GM21737 (cell line): ENCODE results near the gene TNNT3.
"Not testable (repeated sequence)": the region's sequence is repeated elsewhere in the genome, so short reads cannot be mapped to it uniquely, and the experiment has no call there.

Source experiments
- ATAC-seq: cut with Tn5 transposase; IDR thresholded peaks from one replicate; pipeline ENCODE4 v1.9.1; 2021; ENCODE audit warnings: mild to moderate bottlenecking, moderate library complexity; ENCODE audit not compliant: unreplicated experiment

Gene TNNT3

DNA sequence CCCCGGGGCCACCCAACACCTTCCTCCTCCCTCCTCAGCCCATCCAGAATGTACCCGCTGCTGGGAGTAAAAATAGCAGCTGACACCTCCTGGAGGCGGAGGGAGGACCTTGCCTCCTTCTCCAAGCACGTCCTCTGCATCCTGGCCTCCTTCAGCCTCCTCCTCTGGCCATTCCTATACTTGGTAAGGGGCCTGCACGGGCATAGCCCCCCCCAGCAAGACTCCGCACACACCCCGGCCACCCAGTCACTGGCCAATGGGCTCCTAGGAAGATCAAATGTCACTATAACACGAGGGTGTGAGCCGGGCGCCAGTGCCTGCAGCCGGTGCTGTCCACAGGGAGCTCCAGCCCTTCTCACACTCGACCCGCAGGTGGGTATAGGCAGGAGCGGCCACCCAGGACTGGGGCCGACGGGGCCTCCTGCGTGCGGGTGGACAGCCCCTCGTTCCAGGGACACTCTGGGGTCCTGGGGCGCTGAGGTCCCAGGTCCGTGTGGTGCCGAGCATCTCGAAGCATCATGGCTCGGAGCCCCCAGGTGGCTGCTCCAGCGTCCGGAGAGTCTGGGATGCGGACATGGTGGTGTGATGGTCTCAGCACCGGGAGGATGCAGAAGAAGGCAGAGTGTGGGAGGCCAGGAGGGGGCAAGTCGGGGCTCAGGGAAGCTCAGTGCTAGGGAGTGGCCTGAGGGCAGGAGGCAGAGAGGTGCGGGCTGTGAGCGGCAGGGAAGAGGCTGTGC lies at the start of gene TNNT3:
Gene TNNT3 (plus strand): TSS at position 313 of the 737 bp plus-strand sequence. CDS start 3,172 bp downstream, outside the sequence.
- no peak for ATAC-seq

DNA sequence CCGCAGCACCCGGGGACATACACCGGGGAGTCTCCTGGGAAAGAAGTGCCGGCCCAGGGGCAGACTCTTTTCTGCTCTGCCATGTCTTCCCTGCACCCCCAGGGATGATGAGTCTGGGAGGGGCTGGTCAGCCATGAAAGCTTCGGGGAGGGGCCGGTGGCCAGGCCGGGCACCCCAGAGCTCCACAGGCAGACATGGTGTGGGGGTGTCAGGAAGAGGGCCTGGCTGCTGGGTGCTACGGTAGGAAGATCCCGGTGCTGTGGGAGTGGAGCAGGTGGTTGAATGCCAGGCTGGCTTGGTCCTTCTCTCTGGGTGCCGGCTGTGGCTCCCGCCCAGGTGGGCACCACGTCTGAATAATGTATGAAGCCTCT lies 49.2 kb upstream of the TNNT3 start:
- no peak for ATAC-seq

DNA sequence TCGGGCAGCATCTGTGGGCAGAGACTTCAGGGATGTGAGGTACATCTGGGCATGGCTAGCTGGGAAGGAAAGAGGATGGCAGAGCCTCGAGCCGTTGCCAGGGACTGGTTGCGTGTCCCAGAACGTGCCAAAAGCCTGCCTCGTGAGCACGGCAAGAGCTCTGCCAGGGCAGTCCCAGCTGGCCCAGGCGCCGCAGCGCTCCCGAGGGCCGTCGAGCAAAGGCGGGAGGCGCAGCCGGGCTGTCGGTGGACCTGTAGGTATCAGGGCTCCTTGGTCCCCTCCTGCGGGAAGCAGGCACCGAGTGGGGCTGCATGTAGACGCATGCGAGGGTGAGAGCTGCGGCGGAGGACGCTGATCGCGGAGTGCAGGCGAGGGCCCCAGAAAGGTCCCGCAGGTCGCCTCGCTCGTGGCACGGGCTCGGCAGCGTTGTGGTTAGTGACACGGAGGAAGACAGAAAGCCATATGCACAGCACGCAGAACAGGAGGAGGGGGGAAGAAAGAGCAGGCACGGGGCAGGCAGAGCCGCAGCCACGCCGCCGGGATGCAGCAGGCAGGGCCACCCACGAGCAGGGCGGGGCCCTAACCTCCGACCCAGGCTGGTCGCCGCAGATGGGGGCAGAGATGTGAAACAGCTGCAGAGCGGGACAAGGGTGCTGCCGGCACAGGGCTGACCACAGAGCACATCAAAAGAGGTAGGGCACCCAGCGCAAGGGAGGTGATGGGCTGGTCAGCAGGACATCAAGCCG lies 48.6 kb upstream of the TNNT3 start:
- no peak for ATAC-seq

DNA sequence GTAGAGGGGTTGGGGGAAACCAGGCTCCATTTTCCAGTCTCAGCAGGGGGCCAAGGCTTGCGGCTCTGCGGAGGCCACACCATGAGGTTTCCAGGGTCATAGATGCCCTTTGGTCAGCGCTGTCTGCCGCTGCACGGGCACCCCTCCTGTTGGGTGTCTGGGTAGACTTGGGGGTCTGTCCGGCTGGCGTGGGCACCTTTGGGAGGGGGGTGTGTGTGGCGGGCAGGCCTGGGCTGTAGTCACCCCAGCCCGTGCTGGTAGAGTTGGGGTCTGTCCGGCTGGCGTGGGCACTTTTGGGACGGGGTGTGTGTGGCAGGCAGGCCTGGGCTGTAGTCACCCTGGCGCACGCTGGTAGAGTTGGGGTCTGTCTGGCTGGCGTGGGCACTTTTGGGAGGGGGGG lies 48.0 kb upstream of the TNNT3 start:
- ATAC-seq, result no peak

DNA sequence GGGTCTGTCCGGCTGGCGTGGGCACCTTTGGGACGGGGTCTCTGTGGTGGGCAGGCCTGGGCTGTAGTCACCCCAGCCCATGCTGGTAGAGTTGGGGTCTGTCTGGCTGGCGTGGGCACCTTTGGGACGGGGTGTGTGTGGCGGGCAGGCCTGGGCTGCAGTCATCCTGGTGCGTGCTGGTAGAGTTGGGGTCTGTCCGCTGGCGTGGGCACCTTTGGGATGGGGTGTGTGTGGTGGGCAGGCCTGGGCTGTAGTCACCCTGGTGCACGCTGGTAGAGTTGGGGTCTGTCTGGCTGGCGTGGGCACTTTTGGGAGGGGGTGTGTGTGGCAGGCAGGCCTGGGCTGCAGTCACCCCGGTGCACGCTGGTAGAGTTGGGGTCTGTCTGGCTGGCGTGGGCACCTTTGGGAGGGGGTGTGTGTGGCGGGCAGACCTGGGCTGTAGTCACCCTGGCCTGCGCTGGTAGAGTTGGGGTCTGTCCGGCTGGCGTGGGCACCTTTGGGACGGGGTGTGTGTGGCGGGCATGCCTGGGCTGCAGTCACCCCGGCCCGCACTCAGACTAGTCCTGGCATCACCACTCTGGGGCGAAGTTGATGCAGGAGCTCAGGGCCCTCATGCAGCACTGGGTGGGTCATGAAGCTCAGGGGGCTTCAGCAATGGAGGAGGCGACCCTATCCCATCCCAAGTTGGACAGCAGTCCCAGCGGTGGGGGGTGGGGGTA lies 47.1 kb upstream of the TNNT3 start:
- ATAC-seq, result no peak

DNA sequence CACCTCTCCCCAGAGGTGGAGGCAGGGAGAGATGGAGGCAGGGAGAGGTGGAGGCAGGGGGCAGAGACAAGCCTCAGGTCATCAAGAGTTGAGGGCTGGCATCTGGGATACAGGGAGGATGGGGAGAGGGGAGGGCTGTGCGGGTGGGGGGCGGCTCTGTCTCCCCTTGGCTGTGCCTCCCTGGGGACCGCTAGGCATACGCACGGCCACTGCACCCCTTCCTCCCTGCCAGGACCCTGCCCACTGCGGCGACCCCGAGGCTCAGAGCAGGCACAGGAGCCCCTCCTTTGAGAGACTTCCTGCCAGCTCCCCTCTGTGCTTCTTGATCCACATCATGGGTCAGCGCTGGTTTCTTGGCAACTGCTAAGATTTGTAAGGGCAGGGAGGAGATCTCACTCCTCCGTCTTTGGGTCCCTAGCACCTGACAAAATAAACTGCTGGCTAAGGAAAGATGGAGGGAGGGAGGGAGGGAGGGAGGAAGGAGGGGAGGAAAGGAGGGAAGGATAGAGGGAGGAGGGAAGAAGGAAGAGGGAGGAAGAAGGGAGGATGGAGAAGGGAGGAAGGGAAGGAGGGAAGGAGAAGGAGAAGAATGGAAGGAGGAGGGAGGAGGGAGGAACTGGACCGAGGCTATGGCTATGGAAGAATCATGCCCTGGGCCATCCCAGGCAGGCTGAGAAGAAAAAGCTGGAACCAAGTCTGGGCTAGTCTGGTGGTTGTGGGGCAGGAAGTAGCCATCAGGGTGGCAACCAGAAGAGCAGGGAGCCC lies 46.3 kb upstream of the TNNT3 start:
- ATAC-seq, result no peak

DNA sequence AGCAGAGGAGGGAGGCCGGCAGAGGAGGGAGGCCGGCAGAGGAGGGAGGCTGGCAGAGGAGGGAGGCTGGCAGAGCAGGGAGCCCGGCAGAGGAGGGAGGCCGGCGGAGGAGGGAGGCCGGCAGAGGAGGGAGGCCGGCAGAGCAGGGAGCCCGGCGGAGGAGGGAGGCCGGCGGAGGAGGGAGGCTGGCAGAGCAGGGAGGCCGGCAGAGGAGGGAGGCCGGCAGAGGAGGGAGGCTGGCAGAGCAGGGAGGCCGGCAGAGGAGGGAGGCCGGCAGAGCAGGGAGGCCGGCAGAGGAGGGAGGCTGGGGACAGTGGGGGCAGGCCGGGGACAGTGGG lies 45.7 kb upstream of the TNNT3 start:
- ATAC-seq, result not testable (repeated sequence)

DNA sequence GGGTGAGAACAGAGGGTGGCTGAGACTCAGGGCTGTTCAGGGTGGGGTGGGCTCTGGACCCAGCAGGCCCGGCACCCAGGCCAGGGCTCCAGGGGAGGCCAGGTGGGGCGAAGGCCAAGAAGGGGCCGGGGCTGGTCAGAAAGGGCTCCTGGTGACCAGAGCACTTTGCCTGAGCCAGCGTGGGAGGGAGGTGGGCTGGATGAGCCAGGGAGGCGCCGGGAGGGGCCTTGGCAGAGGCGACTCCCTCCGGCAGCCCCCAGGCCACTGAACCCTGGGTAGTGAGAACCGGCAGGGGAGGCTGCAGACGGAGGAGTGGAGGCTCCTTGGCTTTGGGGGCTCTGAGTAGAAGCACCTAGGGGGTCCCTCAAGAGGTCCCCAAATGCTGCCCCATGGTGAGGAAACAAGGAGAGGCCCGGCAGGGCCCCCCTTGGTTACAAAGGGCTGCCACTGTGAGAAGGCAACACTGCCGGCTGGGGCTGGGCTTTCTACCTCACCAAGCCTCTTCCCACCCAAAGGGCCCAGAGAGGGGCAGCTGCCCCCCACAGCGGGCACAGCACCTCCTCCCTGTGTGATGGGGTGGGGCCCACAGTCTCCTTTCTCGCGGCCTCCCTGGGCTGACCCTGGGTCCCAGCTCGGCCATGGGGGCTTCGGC lies 44.9 kb upstream of the TNNT3 start:
- not testable (repeated sequence) for ATAC-seq

DNA sequence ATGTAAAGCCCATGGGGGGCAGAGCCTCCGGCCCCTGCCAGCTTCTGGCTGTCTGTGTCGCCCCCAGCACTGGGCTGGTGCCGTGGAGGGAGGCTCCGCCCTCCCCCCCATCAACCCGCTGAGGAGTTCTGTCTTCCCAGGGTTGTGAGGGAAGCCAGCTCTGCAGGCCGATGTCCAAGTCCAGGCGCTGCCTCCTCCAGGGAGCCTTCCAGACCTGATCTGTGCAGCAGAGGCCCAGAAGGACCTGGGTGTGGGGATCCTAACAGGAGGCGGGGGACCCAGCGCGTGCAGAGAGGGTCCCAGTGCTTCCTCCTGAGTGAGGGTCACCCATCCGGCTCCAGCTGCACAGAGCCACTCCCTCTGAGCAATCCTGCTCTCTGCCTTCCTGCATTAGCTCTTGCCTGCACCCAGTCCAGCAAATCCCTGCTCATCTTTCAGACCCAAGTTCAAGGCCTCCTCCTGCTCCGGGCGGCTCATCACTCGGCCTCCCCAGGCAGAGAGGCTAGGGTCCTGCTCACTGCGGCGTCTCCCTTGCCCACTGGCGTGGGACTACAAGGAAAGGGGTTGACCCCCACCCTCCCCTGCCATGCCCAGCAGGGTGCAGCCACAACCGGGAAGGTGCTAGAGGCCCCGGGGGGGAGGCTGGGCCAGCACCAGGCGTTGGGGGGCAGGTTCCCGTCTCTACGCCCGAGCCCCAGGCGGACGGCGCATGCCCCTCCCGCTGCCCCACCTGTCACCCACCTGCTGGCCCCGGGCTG lies 44.2 kb upstream of the TNNT3 start:
- no peak for ATAC-seq

DNA sequence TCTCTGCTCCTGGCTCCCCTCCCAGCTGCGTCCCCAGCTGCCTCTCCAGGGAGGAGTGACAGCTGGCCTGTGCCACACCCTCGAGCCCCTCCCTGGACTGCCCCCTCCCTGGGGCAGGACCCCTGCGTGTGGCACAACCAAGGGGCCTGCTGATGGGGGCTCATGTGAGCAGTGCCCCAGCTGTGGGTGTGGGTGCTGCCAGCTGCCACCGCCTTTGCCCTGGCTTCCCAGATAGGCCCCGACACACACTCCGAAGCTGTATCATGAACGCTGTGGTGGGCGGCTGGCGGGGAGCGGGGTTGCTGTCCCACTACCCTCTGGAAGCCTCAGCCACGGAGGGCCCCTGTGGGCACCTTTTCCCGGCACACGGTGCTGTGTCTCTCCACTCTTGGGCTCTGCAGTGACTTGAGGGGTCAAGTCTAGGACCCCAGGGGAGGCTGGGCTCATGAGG lies 43.6 kb upstream of the TNNT3 start:
- not testable (repeated sequence) for ATAC-seq

DNA sequence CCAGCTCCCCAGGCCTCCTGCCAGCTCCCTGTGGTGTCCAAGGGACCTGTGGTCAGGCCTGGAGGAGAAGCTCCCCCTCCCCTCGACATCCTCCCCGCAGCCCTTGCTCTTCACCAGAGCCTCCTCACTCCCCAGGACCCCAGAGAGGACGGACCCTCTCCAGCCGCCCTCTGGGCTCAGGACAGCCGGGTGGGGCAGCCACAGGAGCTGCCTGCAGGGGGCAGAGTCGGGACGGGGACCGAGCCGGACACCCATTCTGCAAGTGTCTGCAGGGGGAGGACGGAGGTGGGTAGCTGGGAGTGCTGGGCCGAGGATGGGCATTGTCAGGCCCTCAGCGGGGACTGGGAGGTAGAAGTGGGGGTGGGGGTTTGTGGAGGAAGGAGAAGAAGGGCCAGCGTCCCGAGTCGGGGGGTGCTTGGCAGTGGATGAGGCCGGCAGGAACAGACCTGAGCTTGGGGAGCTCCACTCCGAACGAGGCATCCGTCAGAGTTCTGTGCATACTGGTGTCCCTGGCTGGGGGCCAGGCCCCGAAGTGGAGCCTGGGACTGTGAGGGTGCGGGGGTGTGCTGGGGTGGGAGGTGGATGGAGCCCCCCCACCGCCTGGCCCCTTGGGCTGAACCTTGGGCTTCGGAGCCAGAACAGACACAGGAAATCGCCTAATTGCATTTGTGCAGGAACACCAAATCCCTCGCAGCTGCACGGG lies 43.0 kb upstream of the TNNT3 start:
- ATAC-seq, result no peak

DNA sequence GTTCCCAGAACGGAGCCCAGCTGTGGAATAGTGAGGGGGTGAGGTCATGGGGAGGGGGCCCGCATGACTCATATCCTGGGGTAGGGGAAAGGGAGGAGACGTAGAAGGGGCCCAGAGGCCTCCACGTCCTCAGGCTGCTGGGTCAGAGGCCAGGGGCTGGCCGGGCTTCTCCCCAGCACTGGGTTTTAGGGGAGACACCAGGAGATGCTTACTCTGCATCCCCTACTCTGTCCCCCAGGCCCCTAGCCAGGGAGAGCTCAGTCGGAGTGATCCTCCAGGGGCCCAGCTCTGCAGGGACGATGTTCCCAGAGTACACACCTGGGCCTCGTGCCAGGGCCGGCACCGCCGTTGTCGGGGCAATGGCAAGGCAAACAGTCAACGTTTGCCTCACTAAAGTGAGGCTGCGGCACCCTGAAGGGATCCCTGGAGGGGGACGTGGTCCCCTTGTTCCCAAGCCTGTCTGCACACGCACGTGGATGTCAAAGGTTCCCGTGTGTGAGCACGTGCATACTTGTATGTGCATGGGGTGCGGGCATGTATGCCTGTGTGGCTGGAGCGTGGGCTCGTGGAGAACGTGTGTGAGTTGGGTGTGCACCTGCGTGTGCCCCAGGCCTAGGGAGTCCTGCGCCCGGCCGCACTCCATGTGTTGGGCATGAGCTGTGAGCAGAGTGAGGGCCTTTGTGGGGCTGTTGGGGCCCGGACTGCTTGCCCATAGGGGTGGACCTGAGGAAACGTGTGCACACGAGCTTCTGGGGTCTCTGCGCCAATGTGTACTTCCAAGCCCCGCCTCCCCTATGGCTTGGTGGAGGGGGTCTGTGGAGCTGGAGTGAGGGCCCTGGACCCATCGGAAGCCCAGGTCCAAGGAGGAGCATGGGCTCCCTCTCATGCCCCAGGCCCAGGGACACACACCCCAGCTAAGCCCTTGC lies 42.0 kb upstream of the TNNT3 start:
- ATAC-seq, result no peak

DNA sequence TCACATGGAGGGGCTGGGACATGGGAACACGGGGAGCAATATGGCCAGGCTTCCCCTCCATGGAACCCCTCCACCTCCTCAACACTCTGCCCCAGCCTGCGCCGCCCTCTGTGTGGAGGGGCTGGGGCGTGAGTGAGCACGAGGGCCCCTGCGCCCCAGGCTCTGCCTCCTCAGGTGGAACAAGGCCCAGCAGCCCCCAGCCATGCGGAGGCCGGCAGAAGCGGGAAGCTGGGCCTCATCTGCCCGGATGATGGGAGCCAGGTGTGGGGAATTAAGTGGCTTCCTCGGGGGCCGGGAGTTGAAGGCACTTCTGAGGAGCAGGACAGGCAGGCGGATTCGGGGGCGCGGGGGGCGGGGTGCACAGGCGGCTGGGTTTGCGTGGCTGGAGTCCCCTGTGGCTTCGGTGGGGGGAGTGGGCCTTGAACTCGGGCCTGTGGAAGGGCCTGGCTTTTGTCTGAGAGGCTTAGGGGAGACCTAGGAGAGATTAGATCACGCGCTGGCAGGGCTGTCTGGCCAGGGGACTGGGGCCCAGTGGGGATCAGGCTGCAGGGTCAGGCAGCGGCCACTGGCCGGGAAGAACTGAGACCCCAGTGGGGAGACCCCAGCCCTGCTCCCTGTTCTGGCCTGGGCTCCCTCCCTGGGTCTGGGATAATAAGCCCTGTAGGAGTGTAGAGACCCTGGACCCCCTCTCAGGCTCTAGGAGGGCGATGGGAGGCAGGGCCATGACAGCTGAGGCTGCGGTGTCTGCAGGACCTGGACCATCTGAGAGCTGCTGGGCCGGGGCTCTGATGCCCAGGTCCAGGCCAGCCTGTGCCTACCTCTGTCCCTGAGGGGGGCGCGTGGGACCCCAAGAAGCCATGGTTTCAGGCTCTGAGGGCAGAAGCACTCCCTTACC lies 41.1 kb upstream of the TNNT3 start:
- no peak for ATAC-seq

DNA sequence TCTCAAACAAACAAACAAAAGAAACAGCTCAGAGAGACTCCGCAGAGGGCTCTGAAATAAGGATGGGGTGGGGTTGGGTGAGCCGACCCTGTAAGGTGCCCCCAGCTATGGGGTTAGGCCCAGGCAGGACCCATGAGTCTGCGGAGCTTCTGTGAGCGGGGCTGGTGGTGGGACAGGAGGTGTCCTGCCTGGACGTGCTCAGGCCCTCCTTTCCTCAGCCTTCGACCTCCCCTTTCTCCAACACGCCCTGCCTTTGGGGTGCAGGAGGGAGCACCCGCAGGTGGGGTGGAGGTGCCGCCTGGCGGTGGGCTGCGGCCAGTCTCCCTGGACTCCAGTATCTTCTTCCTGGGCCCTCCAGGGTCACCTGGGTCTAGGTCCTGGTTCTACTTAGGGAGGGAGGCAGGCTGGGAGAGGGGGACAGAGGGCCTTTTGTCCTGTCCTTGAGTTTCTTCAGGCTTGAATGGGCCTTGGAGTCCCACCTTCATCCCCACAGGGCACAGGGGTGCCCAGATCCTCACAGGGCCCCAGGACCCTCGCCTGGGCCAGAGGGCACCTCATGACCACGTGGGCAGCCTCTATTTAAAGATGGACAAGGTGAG lies 40.1 kb upstream of the TNNT3 start:
- no peak for ATAC-seq

DNA sequence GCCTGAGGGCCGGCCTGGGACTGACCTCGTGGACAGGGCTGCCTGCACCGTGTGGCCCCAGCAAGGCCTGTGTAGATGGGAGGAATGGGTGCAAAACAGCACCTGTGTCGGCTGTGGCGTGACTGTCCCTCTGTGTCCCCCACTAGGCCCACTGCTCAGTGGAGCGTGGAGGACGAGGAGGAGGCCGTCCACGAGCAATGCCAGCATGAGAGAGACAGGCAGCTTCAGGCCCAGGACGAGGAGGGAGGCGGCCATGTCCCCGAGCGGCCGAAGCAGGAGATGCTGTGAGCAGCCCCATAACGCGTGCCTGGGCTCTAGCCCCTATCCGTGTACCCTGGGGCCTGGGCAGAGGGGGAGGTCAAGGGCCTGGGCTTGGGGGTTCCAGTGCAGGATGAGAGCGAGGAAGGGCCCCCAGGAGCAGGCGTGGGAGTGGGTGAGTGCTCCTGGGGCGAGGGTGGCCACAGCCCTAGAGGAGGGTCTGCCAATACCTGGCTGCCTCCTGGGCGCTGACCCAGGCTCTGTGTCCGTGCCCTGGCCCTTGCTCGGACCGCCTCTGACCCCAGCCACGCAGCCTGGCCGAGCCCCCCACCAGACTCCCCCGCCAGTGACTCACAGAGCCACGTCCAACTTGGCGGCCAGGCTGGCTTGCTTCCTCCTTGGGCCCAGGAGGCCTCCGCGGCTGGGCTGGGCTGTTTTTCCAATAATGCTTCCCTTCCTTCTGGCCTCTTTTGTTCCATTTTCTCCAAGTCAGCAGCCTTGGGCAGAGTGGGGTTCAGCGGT lies 39.4 kb upstream of the TNNT3 start:
- ATAC-seq, result no peak
